ENCODE results near the gene COL6A2. TPM values are rescaled to one million over a fixed set of nuclear protein-coding genes. Genes with fewer than 3 reads are reported as not detected.
A peak's percentile ranks its signal among the peaks of the same experiment; 100 is the strongest.

COL6A2 gene
- total RNA-seq, 6 experiments from 2014 or later, result 17.3 to 81.7 (median 38.4) TPM

DNA sequence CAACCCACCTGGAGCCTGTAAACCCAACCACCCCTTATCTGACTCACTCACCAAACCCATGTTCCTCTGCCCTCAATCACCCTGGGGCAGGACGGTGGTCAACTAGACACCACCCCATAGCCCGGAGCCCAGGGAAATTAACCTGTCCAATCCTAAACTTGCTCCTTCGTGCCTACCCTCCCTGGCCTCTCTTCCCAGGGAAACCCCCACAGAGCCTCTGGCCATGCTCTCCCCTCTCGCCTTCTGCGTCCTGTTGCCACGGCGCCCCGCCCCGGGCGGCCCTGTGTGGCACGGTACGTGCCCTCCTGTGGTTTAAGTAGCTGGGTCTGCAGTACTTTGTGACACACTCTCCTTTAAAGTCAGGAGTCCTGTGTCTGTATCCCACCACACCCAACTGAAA is 61.5 kb downstream of the COL6A2 start:
- no peak overlapping the region for H3K4me3 ChIP-seq
- DNase-seq (peak in 1 of 3 donors; percentile 29), ATAC-seq (no peak)
- peaks cover 0 to 7% (median 2%) of the 10 kb centered on the region in 4 donors for H3K4me1 ChIP-seq
- no peak overlapping the region for H3K27ac ChIP-seq
- intact Hi-C loops (cut with DNase I), result no loop called here
- WGBS (ENCODE audit: insufficient coverage, low coverage, low lambda C conversion rate, missing lambda C conversion rate), result 90% methylated on average over 4 of the region's 12 CpGs
- TF ChIP-seq POLR2A (IDR thresholded peaks at IDR 0.05), result no peak
- TF ChIP-seq, protein P1, sequence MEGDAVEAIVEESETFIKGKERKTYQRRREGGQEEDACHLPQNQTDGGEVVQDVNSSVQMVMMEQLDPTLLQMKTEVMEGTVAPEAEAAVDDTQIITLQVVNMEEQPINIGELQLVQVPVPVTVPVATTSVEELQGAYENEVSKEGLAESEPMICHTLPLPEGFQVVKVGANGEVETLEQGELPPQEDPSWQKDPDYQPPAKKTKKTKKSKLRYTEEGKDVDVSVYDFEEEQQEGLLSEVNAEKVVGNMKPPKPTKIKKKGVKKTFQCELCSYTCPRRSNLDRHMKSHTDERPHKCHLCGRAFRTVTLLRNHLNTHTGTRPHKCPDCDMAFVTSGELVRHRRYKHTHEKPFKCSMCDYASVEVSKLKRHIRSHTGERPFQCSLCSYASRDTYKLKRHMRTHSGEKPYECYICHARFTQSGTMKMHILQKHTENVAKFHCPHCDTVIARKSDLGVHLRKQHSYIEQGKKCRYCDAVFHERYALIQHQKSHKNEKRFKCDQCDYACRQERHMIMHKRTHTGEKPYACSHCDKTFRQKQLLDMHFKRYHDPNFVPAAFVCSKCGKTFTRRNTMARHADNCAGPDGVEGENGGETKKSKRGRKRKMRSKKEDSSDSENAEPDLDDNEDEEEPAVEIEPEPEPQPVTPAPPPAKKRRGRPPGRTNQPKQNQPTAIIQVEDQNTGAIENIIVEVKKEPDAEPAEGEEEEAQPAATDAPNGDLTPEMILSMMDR (IDR thresholded peaks at IDR 0.05), result no peak
- no peaks in the 10 kb centered on the region for H3K27me3 ChIP-seq
- H3K36me3 ChIP-seq, result no peaks in the 10 kb centered on the region
- H3K9me3 ChIP-seq, result no peaks in the 10 kb centered on the region

DNA sequence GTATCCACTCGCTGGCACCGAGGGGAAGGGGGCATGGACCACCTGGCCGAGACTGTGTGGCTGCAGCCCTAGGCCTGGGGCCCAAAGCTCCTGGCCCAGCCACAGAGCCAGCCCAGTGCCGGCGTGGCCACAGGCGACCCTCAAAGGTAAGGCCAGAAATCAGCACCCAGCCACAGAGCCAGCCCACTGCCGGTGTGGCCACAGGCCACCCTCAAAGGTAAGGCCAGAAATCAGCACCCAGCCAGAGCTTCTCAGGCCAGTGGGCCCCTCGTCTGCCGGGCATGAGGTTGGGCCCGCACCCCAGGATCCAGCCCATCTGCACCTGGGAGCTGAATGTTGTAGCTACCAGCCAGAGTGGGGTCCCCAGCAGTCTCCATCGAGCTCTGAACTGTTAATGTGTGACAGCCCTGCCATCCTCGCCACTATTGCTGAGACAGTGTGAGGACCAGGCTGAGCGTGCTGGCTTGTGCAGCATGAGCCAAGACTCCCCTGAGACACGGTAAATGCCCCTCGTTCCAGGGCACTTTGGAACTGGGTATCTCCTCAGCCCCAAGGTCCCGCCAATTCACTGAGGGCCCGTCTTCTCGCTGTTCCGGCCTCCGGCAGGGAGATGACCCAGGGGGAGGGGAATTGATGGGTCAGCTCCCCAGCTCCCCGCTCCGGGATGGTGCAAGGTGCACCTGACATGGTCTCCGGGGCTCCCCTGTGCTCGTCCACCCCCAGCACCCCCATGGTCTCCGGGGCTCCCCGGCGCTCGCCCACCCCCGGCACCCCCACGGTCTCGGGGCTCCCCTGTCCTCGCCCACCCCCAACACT is 62.1 kb downstream of the COL6A2 start:
- WGBS (ENCODE audit: insufficient coverage, low coverage, low lambda C conversion rate, missing lambda C conversion rate), result no CpG with 5 or more reads among the region's 32 CpGs
- no peaks in the 10 kb centered on the region for H3K36me3 ChIP-seq
- peak in 1 of 3 donors; percentile 38 for DNase-seq
- H3K4me3 ChIP-seq, result no peak overlapping the region
- no peak for ATAC-seq
- no peaks in the 10 kb centered on the region for H3K27me3 ChIP-seq
- peaks cover 0 to 7% (median 2%) of the 10 kb centered on the region in 4 donors for H3K4me1 ChIP-seq
- TF ChIP-seq POLR2A (IDR thresholded peaks at IDR 0.05), result no peak
- TF ChIP-seq, protein P1 (IDR thresholded peaks at IDR 0.05), result no peak
- no peaks in the 10 kb centered on the region for H3K9me3 ChIP-seq
- intact Hi-C loops (cut with DNase I), result no loop called here
- no peak overlapping the region for H3K27ac ChIP-seq

DNA sequence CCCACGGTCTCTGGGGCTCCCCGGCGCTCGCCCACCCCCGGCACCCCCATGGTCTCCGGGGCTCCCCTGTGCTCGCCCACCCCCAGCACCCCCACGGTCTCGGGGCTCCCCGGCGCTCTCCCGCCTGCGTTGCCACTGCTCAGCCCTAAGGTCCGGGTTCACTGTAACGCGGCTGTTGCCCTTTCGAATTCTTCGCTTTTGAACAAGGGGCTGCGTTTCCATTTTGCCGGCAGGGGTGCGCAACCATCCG is 62.7 kb downstream of the COL6A2 start:
- ATAC-seq (no peak), DNase-seq (no peak)
- WGBS (ENCODE audit: insufficient coverage, low coverage, low lambda C conversion rate, missing lambda C conversion rate), result 96% methylated on average over 15 of the region's 22 CpGs
- Histone ChIP-seq H3K36me3 (no peaks in the 10 kb centered on the region), H3K4me1 (peaks cover 0 to 7% (median 2%) of the 10 kb centered on the region in 4 donors), H3K27me3 (no peaks in the 10 kb centered on the region), H3K27ac (no peak overlapping the region), H3K4me3 (no peak overlapping the region), H3K9me3 (no peaks in the 10 kb centered on the region)
- TF ChIP-seq, protein P1 (IDR thresholded peaks at IDR 0.05), result no peak
- TF ChIP-seq POLR2A (IDR thresholded peaks at IDR 0.05), result no peak
- intact Hi-C loops (cut with DNase I), result no loop called here

DNA sequence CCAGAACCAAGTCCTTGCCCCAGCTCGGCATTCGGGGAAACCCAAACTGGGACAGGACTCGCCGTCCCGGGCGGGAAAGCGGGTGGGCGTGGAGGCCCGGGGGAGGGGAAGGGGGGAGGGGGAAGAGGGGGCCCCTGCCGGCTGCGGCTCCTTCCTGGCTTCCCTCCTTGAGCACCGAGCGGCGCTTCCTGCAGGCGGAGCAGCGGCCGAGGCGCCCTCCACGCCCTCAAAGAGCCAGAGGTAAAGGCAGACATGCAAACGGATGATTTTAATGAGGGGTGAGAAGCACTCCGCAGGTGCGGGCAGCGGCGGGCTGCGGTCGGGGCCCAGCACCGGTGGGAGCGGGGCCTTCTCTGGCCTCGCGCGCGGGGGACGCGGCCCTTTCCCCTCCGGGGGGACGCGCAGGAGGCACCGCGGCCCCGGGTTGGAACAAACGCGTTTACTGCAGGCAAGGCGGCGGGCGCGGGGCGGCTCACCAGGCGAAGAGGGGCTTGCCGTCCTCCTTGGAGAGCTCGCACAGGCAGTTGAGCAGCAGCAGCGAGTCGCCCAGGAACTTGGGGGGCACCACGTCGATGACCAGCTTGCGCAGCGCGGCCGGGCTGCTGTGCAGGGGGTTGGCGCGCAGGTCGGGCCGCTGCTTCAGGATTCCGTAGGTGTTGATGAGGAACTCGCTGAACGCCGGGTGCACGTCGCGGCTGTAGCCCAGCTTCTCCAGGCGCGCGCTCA is 63.2 kb downstream of the COL6A2 start:
- WGBS (ENCODE audit: insufficient coverage, low coverage, low lambda C conversion rate, missing lambda C conversion rate), result 56% methylated on average over 27 of the region's 72 CpGs
- Histone ChIP-seq H3K4me3 (no peak overlapping the region), H3K27me3 (no peaks in the 10 kb centered on the region), H3K4me1 (peaks cover 0 to 7% (median 2%) of the 10 kb centered on the region in 4 donors), H3K36me3 (no peaks in the 10 kb centered on the region), H3K27ac (no peak overlapping the region), H3K9me3 (no peaks in the 10 kb centered on the region)
- intact Hi-C loops (cut with DNase I), result no loop called here
- TF ChIP-seq, protein P1 (IDR thresholded peaks at IDR 0.05), result no peak
- TF ChIP-seq POLR2A (IDR thresholded peaks at IDR 0.05), result no peak
- peak in 1 of 3 donors; percentile 47 for DNase-seq
- no peak for ATAC-seq

Data from right lobe of liver (tissue), 6 donors.